DND-41 (cell line): Measurements from ENCODE around the gene CEMIP2.

ENCODE experiments used
- EZH2 ChIP-seq: IDR thresholded peaks from 3 replicates; pipeline ENCODE4 v1.6.1; 2012; ENCODE audit warnings: borderline replicate concordance, low read depth, mild to moderate bottlenecking, moderate library complexity, low read length, inconsistent platforms; ENCODE audit not compliant: severe bottlenecking
- TF ChIP-seq, protein P1 (sequence below): IDR thresholded peaks from 2 replicates; pipeline ENCODE4 v1.5.1; 2012; ENCODE audit warnings: borderline replicate concordance, low read length, moderate library complexity, mild to moderate bottlenecking; ENCODE audit not compliant: poor library complexity, severe bottlenecking; ENCODE audit errors: extremely low read depth

- TF ChIP-seq, protein P1, sequence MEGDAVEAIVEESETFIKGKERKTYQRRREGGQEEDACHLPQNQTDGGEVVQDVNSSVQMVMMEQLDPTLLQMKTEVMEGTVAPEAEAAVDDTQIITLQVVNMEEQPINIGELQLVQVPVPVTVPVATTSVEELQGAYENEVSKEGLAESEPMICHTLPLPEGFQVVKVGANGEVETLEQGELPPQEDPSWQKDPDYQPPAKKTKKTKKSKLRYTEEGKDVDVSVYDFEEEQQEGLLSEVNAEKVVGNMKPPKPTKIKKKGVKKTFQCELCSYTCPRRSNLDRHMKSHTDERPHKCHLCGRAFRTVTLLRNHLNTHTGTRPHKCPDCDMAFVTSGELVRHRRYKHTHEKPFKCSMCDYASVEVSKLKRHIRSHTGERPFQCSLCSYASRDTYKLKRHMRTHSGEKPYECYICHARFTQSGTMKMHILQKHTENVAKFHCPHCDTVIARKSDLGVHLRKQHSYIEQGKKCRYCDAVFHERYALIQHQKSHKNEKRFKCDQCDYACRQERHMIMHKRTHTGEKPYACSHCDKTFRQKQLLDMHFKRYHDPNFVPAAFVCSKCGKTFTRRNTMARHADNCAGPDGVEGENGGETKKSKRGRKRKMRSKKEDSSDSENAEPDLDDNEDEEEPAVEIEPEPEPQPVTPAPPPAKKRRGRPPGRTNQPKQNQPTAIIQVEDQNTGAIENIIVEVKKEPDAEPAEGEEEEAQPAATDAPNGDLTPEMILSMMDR, result no peak
- no peak for TF ChIP-seq EZH2
Observed at GRCh38 chr9:71741926-71742648, 26.2 kb downstream of the CEMIP2 start.
